Neuronal stem cell (in vitro differentiated cells): Measurements from ENCODE around the gene APOL2.

Experiments used
- DNase-seq: peaks from one replicate; pipeline ENCODE4 v3.0.0-alpha.2; 2013; ENCODE audit warnings: low spot score
- H2AFZ ChIP-seq: one replicate; pipeline ENCODE4 v1.6.1; 2013; ENCODE audit warnings: mild to moderate bottlenecking, low read length, inconsistent platforms
- H2AK5ac ChIP-seq: 2 replicates; pipeline ENCODE4 v1.6.1; 2013; ENCODE audit warnings: low read depth, mild to moderate bottlenecking, inconsistent platforms, low read length, moderate library complexity, mixed read lengths
- H2BK120ac ChIP-seq: 2 replicates; pipeline ENCODE4 v1.6.1; 2013; ENCODE audit warnings: low read depth, mild to moderate bottlenecking, inconsistent platforms, low read length, moderate library complexity, mixed read lengths
- H2BK12ac ChIP-seq: one replicate; pipeline ENCODE4 v1.6.1; 2013; ENCODE audit warnings: low read length, inconsistent platforms
- H2BK15ac ChIP-seq: 2 replicates; pipeline ENCODE4 v1.6.1; 2013; ENCODE audit warnings: mild to moderate bottlenecking, low read length, inconsistent platforms, mixed read lengths
- H2BK5ac ChIP-seq: one replicate; pipeline ENCODE4 v1.6.1; 2013; ENCODE audit warnings: inconsistent platforms, mild to moderate bottlenecking, low read length, moderate library complexity
- H3K14ac ChIP-seq: one replicate; pipeline ENCODE4 v1.6.1; 2013; ENCODE audit warnings: low read length, inconsistent platforms
- H3K18ac ChIP-seq: 2 replicates; pipeline ENCODE4 v1.6.1; 2013; ENCODE audit warnings: low read length, inconsistent platforms
- H3K23ac ChIP-seq: 2 replicates; pipeline ENCODE4 v1.6.1; 2013; ENCODE audit warnings: low read depth, mild to moderate bottlenecking, mixed read lengths, low read length, inconsistent platforms; ENCODE audit not compliant: poor library complexity
- H3K27ac ChIP-seq: replicated peaks from 3 replicates; pipeline ENCODE4 v1.5.1; 2013; ENCODE audit warnings: low read length, inconsistent platforms
- H3K27me3 ChIP-seq, 3 experiments: 2 replicates each; pipeline ENCODE4 v1.6.1; 2013; ENCODE audit warnings: low read length in 3 of 3, mild to moderate bottlenecking in 2 of 3, inconsistent platforms in 1 of 3, low read depth in 1 of 3, mixed read lengths in 1 of 3, moderate library complexity in 1 of 3; ENCODE audit not compliant: control insufficient read depth in 3 of 3, insufficient read depth in 3 of 3
- H3K36me3 ChIP-seq, 2 donors: replicated peaks in 1 of 2; 2 replicates each; pipeline ENCODE4 v1.6.1; 2013; ENCODE audit warnings: low read length in 2 of 2; ENCODE audit not compliant: control insufficient read depth in 2 of 2, insufficient read depth in 2 of 2
- H3K4ac ChIP-seq: 2 replicates; pipeline ENCODE4 v1.6.1; 2013; ENCODE audit warnings: inconsistent platforms, mild to moderate bottlenecking, low read length, moderate library complexity
- H3K4me1 ChIP-seq, 2 donors: 1 replicate in 1 of 2; 2 replicates in 1 of 2; pipeline ENCODE4 v1.6.1; 2013; ENCODE audit warnings: low read length in 2 of 2, low read depth in 1 of 2; ENCODE audit not compliant: control insufficient read depth in 2 of 2, insufficient read depth in 1 of 2
- H3K4me2 ChIP-seq: one replicate; pipeline ENCODE4 v1.6.1; 2013; ENCODE audit warnings: mild to moderate bottlenecking, low read length, inconsistent platforms; ENCODE audit not compliant: insufficient read depth, poor library complexity, severe bottlenecking
- H3K4me3 ChIP-seq, 2 donors: 2 replicates each; pipeline ENCODE4 v1.5.1; 2013; ENCODE audit warnings: low read length in 2 of 2, mild to moderate bottlenecking in 2 of 2, inconsistent platforms in 1 of 2, moderate library complexity in 1 of 2
- H3K79me1 ChIP-seq: one replicate; pipeline ENCODE4 v1.6.1; 2013; ENCODE audit warnings: low read depth, mild to moderate bottlenecking, inconsistent platforms, low read length, moderate library complexity
- H3K9ac ChIP-seq: one replicate; pipeline ENCODE4 v1.6.1; 2013; ENCODE audit warnings: mild to moderate bottlenecking, low read depth, low read length, inconsistent platforms; ENCODE audit not compliant: poor library complexity
- H3K9me3 ChIP-seq, 2 donors: replicated peaks in 1 of 2; 2 replicates each; pipeline versions ENCODE3 to v1.6.1; 2013; ENCODE audit warnings: low read length in 2 of 2, mild to moderate bottlenecking in 2 of 2, inconsistent platforms in 1 of 2, low read depth in 1 of 2, mixed read lengths in 1 of 2, moderate library complexity in 1 of 2; ENCODE audit not compliant: control insufficient read depth in 2 of 2, insufficient read depth in 1 of 2
- H4K8ac ChIP-seq: one replicate; pipeline ENCODE4 v1.6.1; 2013; ENCODE audit warnings: low read depth, mild to moderate bottlenecking, inconsistent platforms, low read length, moderate library complexity
- H4K91ac ChIP-seq: one replicate; pipeline ENCODE4 v1.6.1; 2013; ENCODE audit warnings: low read length, low read depth, mild to moderate bottlenecking, inconsistent platforms; ENCODE audit not compliant: poor library complexity
- WGBS, 2 donors: extraction: QIAGEN DNeasy Blood & Tissue Kit; methylation state at CpG; one replicate each; pipeline ENCODE4 v1.1.7; 2013; ENCODE audit warnings: missing lambda C conversion rate in 2 of 2, mixed read lengths in 1 of 2; ENCODE audit not compliant: insufficient read length in 2 of 2, insufficient replicate concordance in 1 of 2; ENCODE audit errors: extremely low coverage in 2 of 2; 5-methylcytosine and 5-hydroxymethylcytosine counted together

The APOL2 gene

GRCh38 chr22:36225333-36225922 lies 13.9 kb downstream of the APOL2 start:
- H2AFZ ChIP-seq: no peak overlapping the region
- H4K8ac ChIP-seq: no peak overlapping the region
- no peak overlapping the region for H3K4me2 ChIP-seq
- H3K79me1 ChIP-seq: no peaks in the 10 kb centered on the region
- no CpG with 5 or more reads among the region's 9 CpGs for WGBS, 2 donors
- no peak overlapping the region for H2BK120ac ChIP-seq
- no peak overlapping the region for H3K4ac ChIP-seq
- no peak overlapping the region for H4K91ac ChIP-seq
- no peak for DNase-seq
- H3K27me3 ChIP-seq: no peaks in the 10 kb centered on the region
- H2BK15ac ChIP-seq: no peak overlapping the region
- no peak overlapping the region for H2AK5ac ChIP-seq
- H3K9me3 ChIP-seq: no peaks in the 10 kb centered on the region
- peaks cover 0 to 22% of the 10 kb centered on the region in 2 donors for H3K36me3 ChIP-seq
- no peak overlapping the region for H3K9ac ChIP-seq
- H3K27ac ChIP-seq: no peak overlapping the region
- no peak overlapping the region for H3K18ac ChIP-seq
- no peak overlapping the region for H3K23ac ChIP-seq
- no peak overlapping the region for H2BK5ac ChIP-seq
- H2BK12ac ChIP-seq: no peak overlapping the region
- no peak overlapping the region for H3K4me3 ChIP-seq
- no peak overlapping the region for H3K14ac ChIP-seq
- H3K4me1 ChIP-seq: peaks cover 4 to 5% of the 10 kb centered on the region in 2 donors

DNA sequence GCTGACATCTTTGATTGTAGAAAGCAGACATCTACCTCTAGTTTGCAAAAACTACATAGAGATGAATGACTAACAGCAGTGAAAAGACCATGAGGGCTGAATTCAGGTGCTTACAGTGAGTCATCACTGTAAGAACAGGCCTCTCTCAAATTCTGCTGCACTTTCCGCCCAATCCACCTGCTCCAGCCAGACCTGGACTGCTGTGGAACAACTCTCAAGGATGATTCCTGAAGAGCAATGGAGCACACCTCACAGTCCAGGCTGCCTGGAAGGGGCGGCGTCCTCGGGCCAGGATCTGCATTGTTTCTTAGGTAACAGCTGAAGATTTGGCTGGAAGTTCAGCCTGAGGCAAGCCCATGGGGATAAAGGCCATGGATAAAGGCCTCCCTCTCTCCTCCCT lies 15.1 kb downstream of the APOL2 start:
- Histone ChIP-seq H3K4me3 (no peak overlapping the region), H3K18ac (no peak overlapping the region), H3K4me1 (peaks cover 5 to 7% of the 10 kb centered on the region in 2 donors), H2BK5ac (no peak overlapping the region), H4K91ac (no peak overlapping the region), H2BK15ac (no peak overlapping the region), H3K27me3 (no peaks in the 10 kb centered on the region), H3K9me3 (no peaks in the 10 kb centered on the region), H2AK5ac (no peak overlapping the region), H2AFZ (no peak overlapping the region), H4K8ac (no peak overlapping the region), H3K4ac (no peak overlapping the region), H2BK12ac (no peak overlapping the region), H3K36me3 (peaks cover 0 to 17% of the 10 kb centered on the region in 2 donors), H3K4me2 (no peak overlapping the region), H3K27ac (no peak overlapping the region), H2BK120ac (no peak overlapping the region), H3K23ac (no peak overlapping the region), H3K79me1 (no peaks in the 10 kb centered on the region), H3K14ac (no peak overlapping the region), H3K9ac (no peak overlapping the region)
- no peak for DNase-seq
- WGBS, 2 donors: no CpG with 5 or more reads among the region's 4 CpGs

- Histone ChIP-seq H3K27me3 (no peaks in the 10 kb centered on the region), H3K18ac (no peak overlapping the region), H4K91ac (no peak overlapping the region), H3K4me2 (no peak overlapping the region), H3K36me3 (peaks cover 0 to 11% of the 10 kb centered on the region in 2 donors), H3K4ac (no peak overlapping the region), H3K79me1 (no peaks in the 10 kb centered on the region), H3K14ac (no peak overlapping the region), H3K27ac (no peak overlapping the region), H2BK5ac (no peak overlapping the region), H2BK120ac (no peak overlapping the region), H2AK5ac (no peak overlapping the region), H2AFZ (no peak overlapping the region), H3K4me3 (no peak overlapping the region), H3K23ac (no peak overlapping the region), H2BK12ac (no peak overlapping the region), H3K9me3 (no peaks in the 10 kb centered on the region), H3K9ac (no peak overlapping the region), H3K4me1 (peaks cover 5 to 7% of the 10 kb centered on the region in 2 donors), H2BK15ac (no peak overlapping the region), H4K8ac (no peak overlapping the region)
- no CpG with 5 or more reads among the region's 8 CpGs for WGBS, 2 donors
- no peak for DNase-seq
Observed at GRCh38 chr22:36223504-36223903, 15.8 kb downstream of the APOL2 start.

GRCh38 chr22:36222887-36223450 lies 16.4 kb downstream of the APOL2 start:
- Histone ChIP-seq H2BK120ac (no peak overlapping the region), H3K4ac (no peak overlapping the region), H4K91ac (no peak overlapping the region), H3K18ac (no peak overlapping the region), H2BK5ac (no peak overlapping the region), H3K9me3 (no peaks in the 10 kb centered on the region), H2BK15ac (no peak overlapping the region), H3K27me3 (no peaks in the 10 kb centered on the region), H3K36me3 (peaks cover 0 to 7% of the 10 kb centered on the region in 2 donors), H3K4me2 (no peak overlapping the region), H2AFZ (no peak overlapping the region), H3K4me1 (peaks cover 5% of the 10 kb centered on the region in 2 donors), H3K23ac (no peak overlapping the region), H2BK12ac (no peak overlapping the region), H3K14ac (no peak overlapping the region), H3K9ac (no peak overlapping the region), H2AK5ac (no peak overlapping the region), H3K27ac (no peak overlapping the region), H3K4me3 (no peak overlapping the region), H3K79me1 (no peaks in the 10 kb centered on the region), H4K8ac (no peak overlapping the region)
- WGBS, 2 donors: no CpG with 5 or more reads among the region's 9 CpGs
- DNase-seq: no peak
